GM18951 (cell line): ENCODE measurements around the gene RALGPS2.

Source experiments
- POLR2A ChIP-seq: IDR thresholded peaks from 4 replicates; pipeline ENCODE4 v1.6.1; 2011; ENCODE audit warnings: mild to moderate bottlenecking; ENCODE audit not compliant: insufficient read length, insufficient read depth; ENCODE audit errors: extremely low read depth
- in situ Hi-C: fragments of 300-500 bp; cut with MboI; formaldehyde crosslinking; loops from one replicate; pipeline ENCODE4 v1.12.0; 2022; ENCODE audit warnings: low sequenced_read_pairs, mixed read lengths, inconsistent platforms; ENCODE audit not compliant: unreplicated experiment

RALGPS2 gene

GRCh38 chr1:178694923-178695525, 30.0 kb upstream of the RALGPS2 start:
- in situ Hi-C loops = no loop called here
- TF ChIP-seq POLR2A = no peak

- TF ChIP-seq POLR2A = no peak
- in situ Hi-C loops = no loop called here
Measured at GRCh38 chr1:178702146-178702545, 22.9 kb upstream of the RALGPS2 start.

DNA sequence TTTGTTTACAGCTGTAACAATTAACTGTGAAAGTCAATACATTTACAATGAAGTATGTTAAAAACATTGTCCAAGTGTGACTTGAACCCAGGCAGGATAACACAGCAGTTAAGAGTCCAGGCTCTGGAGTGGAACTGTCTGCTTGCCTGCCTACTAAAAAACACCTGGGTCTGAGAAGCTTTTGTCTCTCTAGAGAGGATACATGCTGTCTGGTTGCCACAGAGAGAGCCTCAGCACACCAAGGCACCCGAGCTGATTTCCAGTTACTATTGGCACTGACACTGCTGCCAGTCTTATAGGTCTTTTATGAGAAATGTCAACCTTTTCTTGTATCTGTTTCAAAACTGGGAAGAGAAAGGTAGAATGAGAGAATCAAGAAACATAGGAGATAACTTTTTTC, 20.2 kb upstream of the RALGPS2 start:
- in situ Hi-C loops = no loop called here
- no peak for TF ChIP-seq POLR2A

GRCh38 chr1:178706432-178706831, 18.6 kb upstream of the RALGPS2 start:
- TF ChIP-seq POLR2A = no peak
- in situ Hi-C loops = no loop called here

DNA sequence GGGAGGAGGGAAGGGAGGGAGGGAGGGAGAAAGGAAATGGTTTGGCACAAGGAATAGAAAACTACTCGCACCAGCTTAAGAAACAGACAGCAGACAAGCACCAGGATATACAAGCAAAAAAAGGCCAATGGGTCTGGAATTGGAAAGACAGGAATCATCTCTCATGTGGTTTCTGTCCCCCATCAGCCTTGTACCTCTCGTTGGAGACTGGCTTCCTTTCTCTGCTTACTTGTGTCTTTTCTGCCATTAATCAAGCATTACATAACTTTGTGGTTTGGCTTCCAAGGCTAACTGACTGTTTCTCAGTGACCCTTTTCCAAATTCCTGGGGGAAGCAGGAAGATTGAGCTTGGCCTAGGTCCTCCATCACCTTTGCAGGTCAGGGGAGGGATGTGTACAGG, 11.8 kb upstream of the RALGPS2 start:
- in situ Hi-C loops = no loop called here
- no peak for TF ChIP-seq POLR2A

GRCh38 chr1:178714453-178714852, 10.6 kb upstream of the RALGPS2 start:
- in situ Hi-C loops = no loop called here

DNA sequence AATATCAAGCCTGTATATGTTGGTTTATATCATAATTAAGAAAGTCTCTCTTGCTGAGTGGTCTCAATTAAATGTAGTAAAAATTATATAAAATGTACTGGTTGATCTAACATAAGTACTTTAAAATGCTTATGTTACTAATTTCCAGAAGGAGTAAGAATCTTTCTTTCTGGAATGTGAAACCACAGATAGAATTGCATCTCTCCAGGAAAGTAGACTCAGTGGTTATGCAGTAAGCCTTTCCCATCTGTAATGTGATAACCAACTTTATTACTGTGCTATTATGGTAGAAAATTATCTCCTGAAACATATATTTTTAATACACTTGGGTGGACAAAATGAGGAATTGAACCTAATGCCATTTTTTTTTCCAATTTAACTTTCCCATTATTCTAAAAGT, 8.9 kb upstream of the RALGPS2 start:
- in situ Hi-C loops = no loop called here
- no peak for TF ChIP-seq POLR2A

More at GRCh38 chr1:178714453-178714852, 10.6 kb upstream of the RALGPS2 start:
- no peak for TF ChIP-seq POLR2A

GRCh38 chr1:178718520-178718919, 6.5 kb upstream of the RALGPS2 start:
- no peak for TF ChIP-seq POLR2A
- in situ Hi-C loops = no loop called here

- TF ChIP-seq POLR2A = no peak
- in situ Hi-C loops = no loop called here
Measured at GRCh38 chr1:178723546-178723945, 1.5 kb upstream of the RALGPS2 start.

DNA sequence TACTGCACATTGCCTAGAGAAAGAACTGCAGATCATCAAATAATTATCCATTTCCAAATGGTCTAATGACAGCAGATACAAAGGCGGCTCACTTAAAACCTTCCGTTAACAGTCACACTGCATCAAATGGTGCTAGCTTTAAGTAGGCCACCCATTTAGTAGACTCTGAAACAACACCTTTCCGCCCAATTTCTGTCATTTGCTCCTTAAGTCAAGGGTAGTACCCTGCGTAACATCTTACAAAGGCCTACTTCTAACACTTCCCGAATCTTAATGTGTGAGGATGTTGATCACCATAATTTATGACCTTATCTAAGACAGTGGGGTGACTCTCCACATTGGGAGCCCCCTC, 692 bp upstream of the RALGPS2 start:
- TF ChIP-seq POLR2A = no peak
- in situ Hi-C loops = no loop called here

DNA sequence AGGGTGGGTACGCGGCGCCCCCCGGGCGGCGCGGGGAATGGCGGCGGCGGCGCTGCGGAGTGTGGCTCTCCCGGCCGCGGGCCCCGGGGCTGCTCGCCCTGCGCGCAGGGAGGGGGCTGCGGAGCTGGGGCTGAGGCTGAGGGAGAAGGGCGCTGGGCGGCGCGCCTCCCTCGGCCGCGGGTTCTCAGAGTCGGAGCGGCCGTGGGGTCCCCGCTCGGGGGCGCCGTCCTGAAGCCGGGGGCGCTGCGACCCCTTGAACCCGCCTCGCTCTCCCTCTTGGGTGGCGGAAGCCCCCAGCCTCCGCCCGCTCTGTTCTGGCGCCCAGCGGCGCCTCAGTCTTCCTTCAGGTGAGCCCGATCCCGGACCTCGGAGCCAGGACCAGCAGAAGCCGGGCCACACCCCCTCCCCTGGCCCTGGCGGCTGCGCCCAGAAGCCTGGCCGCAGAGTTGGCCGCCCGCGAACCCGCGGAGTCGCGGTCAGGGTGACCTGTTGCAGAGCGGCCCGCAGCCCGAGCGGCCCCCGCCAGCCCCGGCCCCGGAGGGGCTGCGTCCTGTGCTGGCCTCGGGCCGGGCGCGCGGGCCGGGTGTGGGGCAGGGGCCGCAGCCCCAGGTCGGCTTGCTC, 532 bp downstream of the RALGPS2 start:
- TF ChIP-seq POLR2A = no peak
- in situ Hi-C loops = loop anchor here (25.0 kb wide), 1 partner anchor 188 kb away; no protein-coding TSS in a partner anchor

DNA sequence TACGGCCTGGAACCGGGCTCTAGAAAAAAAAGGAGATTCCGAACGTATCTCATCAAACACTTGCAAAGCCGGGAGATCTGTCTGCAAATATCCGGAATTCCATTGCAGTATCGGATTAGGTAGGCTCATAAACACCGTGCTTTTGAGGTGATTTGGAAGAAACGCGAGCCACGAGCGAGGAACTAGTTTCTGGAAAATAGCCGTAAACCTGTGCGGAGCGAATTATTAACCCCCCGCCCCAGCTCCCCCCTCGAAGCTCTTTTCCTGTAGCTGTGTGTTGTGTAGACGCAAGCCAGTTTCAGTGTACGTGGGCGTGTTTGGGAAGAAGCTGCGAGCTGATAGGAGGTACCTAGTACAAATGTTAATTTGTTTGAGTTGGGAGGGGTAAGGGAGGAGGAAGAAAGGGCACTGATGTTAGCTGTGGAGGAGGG, 1.1 kb downstream of the RALGPS2 start:
- in situ Hi-C loops = loop anchor here (25.0 kb wide), 1 partner anchor 189 kb away; no protein-coding TSS in a partner anchor
- TF ChIP-seq POLR2A = peak; percentile 34

DNA sequence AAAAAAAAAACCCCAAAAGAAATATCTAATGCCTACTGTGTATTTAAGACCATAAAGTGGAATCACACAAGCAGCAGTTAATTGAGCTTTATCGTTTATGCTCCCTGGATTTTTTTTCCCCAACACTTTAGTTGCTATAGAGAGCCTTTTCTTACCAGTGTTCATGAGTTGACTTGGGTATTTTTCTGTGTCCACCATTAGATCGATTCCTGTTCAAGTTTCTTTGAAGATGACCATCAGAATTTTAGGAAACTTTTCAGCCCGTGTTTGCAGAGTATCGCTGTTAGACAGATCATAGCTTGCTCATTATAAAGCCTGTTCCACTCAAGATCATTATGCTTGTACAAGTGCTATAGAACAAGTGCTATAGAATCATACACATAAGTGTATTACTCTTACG, 1.5 kb downstream of the RALGPS2 start:
- in situ Hi-C loops = loop anchor here (25.0 kb wide), 1 partner anchor 189 kb away; no protein-coding TSS in a partner anchor
- TF ChIP-seq POLR2A = no peak
